ENCODE data around the gene PRDM12.

The PRDM12 gene

GRCh38 chr9:130636648-130637020 lies 27.8 kb upstream of the PRDM12 start:
- no peak for TF ChIP-seq CTCF (IDR thresholded peaks at IDR 0.05; ENCODE audit: low read depth, low read length)
- DNase-seq (ENCODE audit: extremely low read depth, low read depth), result no peak

- no peak for DNase-seq (ENCODE audit: extremely low read depth, low read depth)
- TF ChIP-seq CTCF (IDR thresholded peaks at IDR 0.05; ENCODE audit: low read depth, low read length), result no peak
Observed at GRCh38 chr9:130638284-130639123, 25.9 kb upstream of the PRDM12 start.

GRCh38 chr9:130639124-130639765 lies 25.1 kb upstream of the PRDM12 start:
- DNase-seq (ENCODE audit: extremely low read depth, low read depth), result no peak
- TF ChIP-seq CTCF (IDR thresholded peaks at IDR 0.05; ENCODE audit: low read depth, low read length), result no peak

GRCh38 chr9:130639866-130640555 lies 24.4 kb upstream of the PRDM12 start:
- TF ChIP-seq CTCF (IDR thresholded peaks at IDR 0.05; ENCODE audit: low read depth, low read length), result no peak
- no peak for DNase-seq (ENCODE audit: extremely low read depth, low read depth)

- TF ChIP-seq CTCF (IDR thresholded peaks at IDR 0.05; ENCODE audit: low read depth, low read length), result no peak
- no peak for DNase-seq (ENCODE audit: extremely low read depth, low read depth)
Observed at GRCh38 chr9:130640681-130641080, 23.7 kb upstream of the PRDM12 start.

GRCh38 chr9:130642926-130643325 lies 21.5 kb upstream of the PRDM12 start:
- no peak for DNase-seq (ENCODE audit: extremely low read depth, low read depth)
- TF ChIP-seq CTCF (IDR thresholded peaks at IDR 0.05; ENCODE audit: low read depth, low read length), result no peak

GRCh38 chr9:130651221-130651620 lies 13.2 kb upstream of the PRDM12 start:
- no peak for TF ChIP-seq CTCF (IDR thresholded peaks at IDR 0.05; ENCODE audit: low read depth, low read length)
- DNase-seq (ENCODE audit: extremely low read depth, low read depth), result no peak
